OCI-LY3 (cell line): Measurements from ENCODE around the gene RNPEPL1.

Source experiments
- EZH2phosphoT487 ChIP-seq: fragments of 200-600 bp; shearing (Covaris generic); IDR thresholded peaks from 2 replicates; pipeline ENCODE4 v1.6.1; 2018; ENCODE audit warnings: antibody characterized with exemption, mixed run types, low read depth
- TF ChIP-seq, protein P1 (sequence below): fragments of 200-600, 300-600 bp; sonication (generic); IDR thresholded peaks from 2 replicates; pipeline ENCODE4 v1.5.1; 2014; ENCODE audit warnings: antibody characterized with exemption, low read length, low read depth

GRCh38 chr2:240565333-240566202 lies 2.7 kb upstream of the RNPEPL1 start:
- TF ChIP-seq, protein P1, sequence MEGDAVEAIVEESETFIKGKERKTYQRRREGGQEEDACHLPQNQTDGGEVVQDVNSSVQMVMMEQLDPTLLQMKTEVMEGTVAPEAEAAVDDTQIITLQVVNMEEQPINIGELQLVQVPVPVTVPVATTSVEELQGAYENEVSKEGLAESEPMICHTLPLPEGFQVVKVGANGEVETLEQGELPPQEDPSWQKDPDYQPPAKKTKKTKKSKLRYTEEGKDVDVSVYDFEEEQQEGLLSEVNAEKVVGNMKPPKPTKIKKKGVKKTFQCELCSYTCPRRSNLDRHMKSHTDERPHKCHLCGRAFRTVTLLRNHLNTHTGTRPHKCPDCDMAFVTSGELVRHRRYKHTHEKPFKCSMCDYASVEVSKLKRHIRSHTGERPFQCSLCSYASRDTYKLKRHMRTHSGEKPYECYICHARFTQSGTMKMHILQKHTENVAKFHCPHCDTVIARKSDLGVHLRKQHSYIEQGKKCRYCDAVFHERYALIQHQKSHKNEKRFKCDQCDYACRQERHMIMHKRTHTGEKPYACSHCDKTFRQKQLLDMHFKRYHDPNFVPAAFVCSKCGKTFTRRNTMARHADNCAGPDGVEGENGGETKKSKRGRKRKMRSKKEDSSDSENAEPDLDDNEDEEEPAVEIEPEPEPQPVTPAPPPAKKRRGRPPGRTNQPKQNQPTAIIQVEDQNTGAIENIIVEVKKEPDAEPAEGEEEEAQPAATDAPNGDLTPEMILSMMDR: no peak
- no peak for TF ChIP-seq EZH2phosphoT487
